Breast epithelium (tissue), 3 donors: ENCODE measurements around the gene SKP1.

Experiments used
- CTCF ChIP-seq, 3 donors: fragments of 450-650 bp; IDR thresholded peaks; one replicate each; pipeline ENCODE4 v1.5.1; 2016 to 2017; ENCODE audit warnings: antibody characterized with exemption in 3 of 3, mild to moderate bottlenecking in 3 of 3, moderate library complexity in 3 of 3
- POLR2A ChIP-seq: fragments of 450-650 bp; IDR thresholded peaks from one replicate; pipeline ENCODE4 v1.6.1; 2016; ENCODE audit warnings: antibody characterized with exemption, mild to moderate bottlenecking, moderate library complexity

- no peak for TF ChIP-seq CTCF (IDR thresholded peaks at IDR 0.05)
- TF ChIP-seq POLR2A: no peak
Observed at GRCh38 chr5:134132372-134133187, 44.2 kb downstream of the SKP1 start.
